Smooth muscle cell (in vitro differentiated cells): Measurements from ENCODE around the gene LOXL3. TPM values are rescaled to one million over a fixed set of nuclear protein-coding genes. Genes with fewer than 3 reads are reported as not detected.
"Not testable (repeated sequence)": the region's sequence is repeated elsewhere in the genome, so short reads cannot be mapped to it uniquely, and the experiment has no call there.

Experiments
- DNase-seq: peaks from one replicate; lab custom pipeline; 2025; ENCODE audit not compliant: unreplicated experiment; lab: John Stamatoyannopoulos, UW
- H2AFZ ChIP-seq: fragments of 200-600 bp; sonication (generic); 2 replicates; pipeline ENCODE4 v1.6.0; 2016; ENCODE audit warnings: antibody characterized with exemption, low read depth, mild to moderate bottlenecking
- H3F3A ChIP-seq: fragments of 200-600 bp; sonication (generic); 2 replicates; pipeline ENCODE4 v1.6.0; 2017; ENCODE audit warnings: antibody characterized with exemption, low read depth
- H3K27ac ChIP-seq: fragments of 200-600 bp; sonication (generic); 2 replicates; pipeline ENCODE4 v1.5.1; 2016; ENCODE audit warnings: low read depth, mild to moderate bottlenecking
- H3K27me3 ChIP-seq: fragments of 200-600 bp; sonication (generic); 2 replicates; pipeline ENCODE4 v1.6.1; 2016; ENCODE audit warnings: low read depth, mild to moderate bottlenecking
- H3K36me3 ChIP-seq: fragments of 200-600 bp; sonication (generic); 2 replicates; pipeline ENCODE4 v1.5.1; 2016; ENCODE audit warnings: low read depth
- H3K4me1 ChIP-seq: fragments of 200-600 bp; sonication (generic); 2 replicates; pipeline ENCODE4 v1.5.1; 2016; ENCODE audit warnings: low read depth
- H3K4me2 ChIP-seq: fragments of 200-600 bp; sonication (generic); 2 replicates; pipeline ENCODE4 v1.6.0; 2016; ENCODE audit warnings: mild to moderate bottlenecking
- H3K4me3 ChIP-seq: fragments of 200-600 bp; sonication (generic); 2 replicates; pipeline ENCODE4 v1.5.1; 2016; ENCODE audit warnings: mild to moderate bottlenecking
- H3K79me2 ChIP-seq: fragments of 200-600 bp; sonication (generic); 2 replicates; pipeline ENCODE4 v1.6.0; 2016; ENCODE audit warnings: low read depth, mild to moderate bottlenecking
- H3K9ac ChIP-seq: fragments of 200-600 bp; sonication (generic); 2 replicates; pipeline ENCODE4 v1.6.0; 2016; ENCODE audit warnings: low read depth
- H3K9me3 ChIP-seq: fragments of 200-600 bp; sonication (generic); replicated peaks from 2 replicates; pipeline ENCODE4 v1.5.1; 2016; ENCODE audit warnings: low read depth
- H4K20me1 ChIP-seq: fragments of 200-600 bp; sonication (generic); 2 replicates; pipeline ENCODE4 v1.6.0; 2016; ENCODE audit warnings: low read depth
- CTCF ChIP-seq: fragments of 200-600 bp; sonication (generic); IDR thresholded peaks from 2 replicates; pipeline ENCODE4 v1.5.1; 2017; ENCODE audit warnings: borderline replicate concordance, mild to moderate bottlenecking, antibody characterized with exemption; ENCODE audit not compliant: insufficient read depth, poor library complexity, severe bottlenecking
- WGBS: methylation state at CpG from one replicate; pipeline ENCODE4 v1.1.7; 2016; ENCODE audit warnings: low lambda C conversion rate; 5-methylcytosine and 5-hydroxymethylcytosine counted together
- polyA plus RNA-seq: library from polyadenylated mRNA; unstranded; fragments of >200 nt; fragmentation: Nextera tagmentation; extraction: Ambion mirVana; gene quantifications from 2 replicates; pipeline ENCODE4 v1.2.1, GENCODE V29; 2016
- total RNA-seq: library from RNA; depleted of rRNA; stranded (reverse); fragments of >200 nt; gene quantifications from 2 replicates; pipeline ENCODE4 v1.2.3, GENCODE V29; 2014

LOXL3 gene
- total and polyA plus RNA-seq, 2 experiments from 2014 or later, result 123 to 190 TPM

- Histone ChIP-seq H3F3A (peaks cover 10% of the 10 kb centered on the region), H3K4me2 (no peak overlapping the region), H4K20me1 (no peaks in the 10 kb centered on the region), H3K4me3 (no peak overlapping the region), H3K27me3 (no peaks in the 10 kb centered on the region), H3K36me3 (no peaks in the 10 kb centered on the region), H3K27ac (no peak overlapping the region), H2AFZ (no peak overlapping the region), H3K9me3 (no peaks in the 10 kb centered on the region), H3K9ac (no peak overlapping the region), H3K79me2 (no peaks in the 10 kb centered on the region), H3K4me1 (no peaks in the 10 kb centered on the region)
- TF ChIP-seq CTCF, result no peak
- DNase-seq, result no peak
- 83% methylated on average over 7 of the region's 7 CpGs for WGBS
Observed at GRCh38 chr2:74562126-74562775, 8.5 kb upstream of the LOXL3 start.

GRCh38 chr2:74561022-74561421 lies 7.3 kb upstream of the LOXL3 start:
- not testable (repeated sequence) for H3K9me3 ChIP-seq, H3K27me3 ChIP-seq, H3K36me3 ChIP-seq, H3F3A ChIP-seq, DNase-seq, H4K20me1 ChIP-seq, H3K9ac ChIP-seq, H2AFZ ChIP-seq, H3K4me1 ChIP-seq, H3K4me2 ChIP-seq, H3K79me2 ChIP-seq, H3K4me3 ChIP-seq, H3K27ac ChIP-seq
- WGBS, result 100% methylated on average over 1 of the region's 1 CpG

GRCh38 chr2:74560591-74560990 lies 6.8 kb upstream of the LOXL3 start:
- Histone ChIP-seq H3K79me2 (peaks cover 3% of the 10 kb centered on the region), H2AFZ (no peak overlapping the region), H3K9ac (no peak overlapping the region), H3K4me3 (no peak overlapping the region), H3F3A (peaks cover 5% of the 10 kb centered on the region), H3K4me2 (no peak overlapping the region), H3K27ac (no peak overlapping the region), H4K20me1 (peaks cover 5% of the 10 kb centered on the region), H3K27me3 (no peaks in the 10 kb centered on the region), H3K4me1 (peaks cover 2% of the 10 kb centered on the region), H3K36me3 (no peaks in the 10 kb centered on the region), H3K9me3 (no peaks in the 10 kb centered on the region)
- DNase-seq, result no peak
- TF ChIP-seq CTCF, result no peak
- 63% methylated on average over 6 of the region's 6 CpGs for WGBS

GRCh38 chr2:74559912-74560311 lies 6.2 kb upstream of the LOXL3 start:
- Histone ChIP-seq H3K4me2 (no peak overlapping the region), H3K4me1 (peaks cover 6% of the 10 kb centered on the region)

More at GRCh38 chr2:74559912-74560311, 6.2 kb upstream of the LOXL3 start:
- H3K9me3 ChIP-seq, result no peaks in the 10 kb centered on the region
- DNase-seq, result no peak
- H3K36me3 ChIP-seq, result no peaks in the 10 kb centered on the region
- no peak for TF ChIP-seq CTCF
- H3K27ac ChIP-seq, result no peak overlapping the region
- peaks cover 5% of the 10 kb centered on the region for H4K20me1 ChIP-seq
- peaks cover 9% of the 10 kb centered on the region for H3K79me2 ChIP-seq
- H3K27me3 ChIP-seq, result no peaks in the 10 kb centered on the region
- H3F3A ChIP-seq, result peaks cover 5% of the 10 kb centered on the region
- no peak overlapping the region for H2AFZ ChIP-seq
- H3K9ac ChIP-seq, result no peak overlapping the region
- WGBS, result 33% methylated on average over 1 of the region's 5 CpGs
- no peak overlapping the region for H3K4me3 ChIP-seq
